HepG2 (cell line): ENCODE data around the gene NIPSNAP3A. TPM values are rescaled to one million over a fixed set of nuclear protein-coding genes. Genes with fewer than 3 reads are reported as not detected.

Experiments
- ATAC-seq: fragments of 200-7000 bp; cut with Tn5 transposase; 3 replicates; pipeline ENCODE4 v1.9.1; 2020; ENCODE audit warnings: mild to moderate bottlenecking, moderate library complexity
- BruUV-seq: library from RNA; stranded (reverse); fragments of 400-500 nt; replicated peaks from 2 replicates; lab custom pipeline; 2021; lab: Mats Ljungman, UMichigan
- CTCF ChIA-PET: fragments of 300-600 bp; formaldehyde crosslinking; extraction: SDS; loops from one replicate; lab custom pipeline; 2021; ENCODE audit warnings: low total read pairs, inconsistent platforms, low intra/inter-chr PET ratio; lab: Yijun Ruan, JAX
- POLR2A ChIA-PET: fragments of 350-600 bp; sonication (Branson Sonifier 250); formaldehyde crosslinking; loops from one replicate; lab custom pipeline; 2020; ENCODE audit warnings: antibody characterized with exemption, inconsistent platforms; lab: Yijun Ruan, JAX
- DNase-seq: peaks from one replicate; pipeline ENCODE4 v3.0.0-alpha.2; 2015; ENCODE audit warnings: low spot score
- FAIRE-seq: peaks from 3 replicates; lab custom pipeline; 2011; peaks lifted over from hg19 to GRCh38; lab: Jason Lieb, UNC
- H2AFZ ChIP-seq: one replicate; pipeline ENCODE4 v1.6.1; 2011; ENCODE audit warnings: low read length, inconsistent platforms
- H3K27ac ChIP-seq: fragments of 300-600 bp; 3 replicates; pipeline ENCODE4 v1.8.0; 2011; ENCODE audit warnings: mixed run types, mild to moderate bottlenecking, mixed read lengths, low read length, inconsistent platforms; ENCODE audit not compliant: insufficient read depth; ENCODE audit errors: extremely low read length
- H3K27me3 ChIP-seq, 2 experiments: fragments of 200-600 bp in 1 of 2; 2 replicates in 1 of 2; 3 replicates in 1 of 2; pipeline versions ENCODE4 v1.6.0 to v1.8.0; 2011; ENCODE audit warnings: low read length in 2 of 2, mild to moderate bottlenecking in 2 of 2, moderate library complexity in 2 of 2, inconsistent platforms in 1 of 2; ENCODE audit not compliant: insufficient read depth in 2 of 2, control insufficient read depth in 1 of 2
- H3K36me3 ChIP-seq, 2 experiments: fragments of 200-600 bp in 1 of 2; replicated peaks in 1 of 2; 2 replicates in 1 of 2; 3 replicates in 1 of 2; pipeline versions ENCODE4 v1.5.1 to v1.8.0; 2011; ENCODE audit warnings: low read length in 2 of 2, inconsistent platforms in 1 of 2; ENCODE audit not compliant: insufficient read depth in 2 of 2, control insufficient read depth in 1 of 2
- H3K4me1 ChIP-seq: 2 replicates; pipeline ENCODE4 v1.5.1; 2012; ENCODE audit warnings: low read length, inconsistent platforms; ENCODE audit not compliant: insufficient read depth
- H3K4me2 ChIP-seq: 2 replicates; pipeline ENCODE4 v1.6.0; 2011; ENCODE audit warnings: low read depth, low read length, inconsistent platforms
- H3K4me3 ChIP-seq, 3 experiments: fragments of 200-600 bp in 1 of 3; sonication (generic), shearing (Covaris generic) in 1 of 3; replicated peaks in 1 of 3; 2 replicates each; pipeline ENCODE4 v1.5.1; 2011 to 2016; ENCODE audit warnings: low read length in 3 of 3, inconsistent platforms in 2 of 3, low read depth in 2 of 3, mild to moderate bottlenecking in 2 of 3, control low read depth in 1 of 3, mixed read lengths in 1 of 3; ENCODE audit not compliant: insufficient read depth in 1 of 3
- H3K79me2 ChIP-seq: one replicate; pipeline ENCODE4 v1.6.1; 2011; ENCODE audit warnings: low read length, inconsistent platforms; ENCODE audit not compliant: insufficient read depth
- H3K9ac ChIP-seq: 2 replicates; pipeline ENCODE4 v1.6.0; 2011; ENCODE audit warnings: mild to moderate bottlenecking, low read depth, low read length, inconsistent platforms; ENCODE audit not compliant: insufficient read depth
- H3K9me3 ChIP-seq: 2 replicates; pipeline ENCODE4 v1.5.1; 2012; ENCODE audit warnings: mild to moderate bottlenecking, low read length
- H4K20me1 ChIP-seq: 2 replicates; pipeline ENCODE4 v1.6.0; 2011; ENCODE audit warnings: inconsistent platforms, mild to moderate bottlenecking, low read length, moderate library complexity; ENCODE audit not compliant: insufficient read depth
- ATM ChIP-seq: fragments of 450-650 bp; IDR thresholded peaks from 2 replicates; pipeline ENCODE4 v1.7.1; 2017; ENCODE audit warnings: mild to moderate bottlenecking, borderline replicate concordance
- CBX1 ChIP-seq: IDR thresholded peaks from one replicate; pipeline ENCODE4 v1.6.1; 2016; ENCODE audit warnings: antibody characterized with exemption, low read depth
- HNRNPLL ChIP-seq: fragments of 200-400 bp; formaldehyde crosslinking; IDR thresholded peaks from 2 replicates; pipeline ENCODE4 v1.6.1; 2017; ENCODE audit warnings: mild to moderate bottlenecking, low read depth, low read length; ENCODE audit not compliant: poor library complexity, severe bottlenecking
- MED1 ChIP-seq: sonication (generic); formaldehyde crosslinking; IDR thresholded peaks from 2 replicates; pipeline ENCODE4 v1.4.0; 2020; ENCODE audit warnings: missing genetic modification reagents
- MYC ChIP-seq: sonication (generic); formaldehyde crosslinking; IDR thresholded peaks from 2 replicates; pipeline ENCODE4 v1.9.0; 2021; ENCODE audit warnings: missing genetic modification reagents, borderline replicate concordance
- PRDM15 ChIP-seq: sonication (generic); formaldehyde crosslinking; IDR thresholded peaks from 2 replicates; pipeline ENCODE4 v1.4.0; 2020; ENCODE audit warnings: missing genetic modification reagents
- SNAPC5 ChIP-seq: sonication (generic); formaldehyde crosslinking; IDR thresholded peaks from 2 replicates; pipeline ENCODE4 v1.8.1; 2023; ENCODE audit warnings: mild to moderate bottlenecking, missing genetic modification reagents, borderline replicate concordance
- TCF7 ChIP-seq: sonication (generic); IDR thresholded peaks from 2 replicates; pipeline ENCODE4 v1.6.1; 2016; ENCODE audit warnings: antibody characterized with exemption, low read depth
- ZBTB3 ChIP-seq: sonication (generic); formaldehyde crosslinking; IDR thresholded peaks from 2 replicates; pipeline ENCODE4 v1.4.0; 2020; ENCODE audit warnings: low read depth, mild to moderate bottlenecking, moderate library complexity, missing genetic modification reagents, borderline replicate concordance
- ZNF121 ChIP-seq: sonication (generic); formaldehyde crosslinking; IDR thresholded peaks from 2 replicates; pipeline ENCODE4 v1.5.0; 2020; ENCODE audit warnings: mild to moderate bottlenecking, missing genetic modification reagents
- ZNF878 ChIP-seq: sonication (generic); formaldehyde crosslinking; IDR thresholded peaks from 2 replicates; pipeline ENCODE4 v1.8.1; 2023; ENCODE audit warnings: mild to moderate bottlenecking, missing genetic modification reagents, moderate library complexity
- whole genome bisulfite sequencing: methylation state at CpG from one replicate; pipeline ENCODE4 v1.1.6; 2017; ENCODE audit warnings: low lambda C conversion rate; 5-methylcytosine and 5-hydroxymethylcytosine counted together
- in situ Hi-C: cut with HindIII; loops from 2 replicates; pipeline ENCODE4 v1.10.0; 2017; ENCODE audit warnings: low pct_unique_long_range_greater_than_20kb; ENCODE audit not compliant: extremely low pct_ligation_motif_present
- intact Hi-C: fragments of 100-400 bp; cut with micrococcal nuclease; formaldehyde crosslinking; loops from one replicate; pipeline ENCODE4 v1.10.0; 2022; ENCODE audit not compliant: unreplicated experiment
- polyA plus RNA-seq, 8 experiments: library from polyadenylated mRNA; depleted of rRNA in 3 of 8; stranded (reverse) in 7 of 8; unstranded in 1 of 8; fragments of >200 nt; fragmentation: Illumina TruSeq in 4 of 8; extraction: Trizol in 4 of 8; gene quantifications; 2 replicates each; pipeline versions ENCODE4 v1.2.1 to v1.2.3, GENCODE V29; 2011 to 2016; ENCODE audit warnings: low read depth in 4 of 8, missing spikeins in 1 of 8, mixed read lengths in 1 of 8; ENCODE audit not compliant: insufficient read depth in 1 of 8
- total RNA-seq, 5 experiments: library from RNA; depleted of rRNA; stranded (reverse); fragments of >200 nt; fragmentation: Illumina TruSeq; extraction: Trizol; gene quantifications; 2 replicates each; pipeline ENCODE4 v1.2.3, GENCODE V29; 2016; ENCODE audit warnings: low read depth in 1 of 5
- TF ChIP-seq, protein P1 (sequence below): sonication (generic); formaldehyde crosslinking; IDR thresholded peaks from 2 replicates; pipeline ENCODE4 v1.8.0; 2023; ENCODE audit warnings: mild to moderate bottlenecking, missing genetic modification reagents
- TF ChIP-seq, protein P2 (sequence below): sonication (generic); formaldehyde crosslinking; conservative IDR thresholded peaks from 2 replicates; pipeline ENCODE4 v1.8.0; 2022; ENCODE audit warnings: mild to moderate bottlenecking, moderate library complexity, missing genetic modification reagents

The NIPSNAP3A gene
- total and polyA plus RNA-seq, 2 of the 13 experiments (the other 11 are each of a cell fraction or from before 2014, with no cell fraction given), result 13.7 to 14.6 TPM

GRCh38 chr9:104725014-104725413, 22.5 kb upstream of the NIPSNAP3A start:
- CTCF ChIA-PET, result no interaction called here
- no peaks in the 10 kb centered on the region for H3K36me3 ChIP-seq

More at GRCh38 chr9:104725014-104725413, 22.5 kb upstream of the NIPSNAP3A start:
- H3K9ac ChIP-seq, result no peak overlapping the region
- no peak overlapping the region for H3K4me2 ChIP-seq
- TF ChIP-seq MYC (no peak), SNAPC5 (CRISPR knock-in tag) (no peak), CBX1 (no peak), ATM (no peak), TCF7 (no peak), ZNF878 (CRISPR knock-in tag) (no peak), HNRNPLL (no peak), PRDM15 (no peak), ZNF121 (CRISPR knock-in tag) (no peak), MED1 (CRISPR knock-in tag) (no peak), ZBTB3 (CRISPR knock-in tag) (no peak)
- TF ChIP-seq, protein P1, sequence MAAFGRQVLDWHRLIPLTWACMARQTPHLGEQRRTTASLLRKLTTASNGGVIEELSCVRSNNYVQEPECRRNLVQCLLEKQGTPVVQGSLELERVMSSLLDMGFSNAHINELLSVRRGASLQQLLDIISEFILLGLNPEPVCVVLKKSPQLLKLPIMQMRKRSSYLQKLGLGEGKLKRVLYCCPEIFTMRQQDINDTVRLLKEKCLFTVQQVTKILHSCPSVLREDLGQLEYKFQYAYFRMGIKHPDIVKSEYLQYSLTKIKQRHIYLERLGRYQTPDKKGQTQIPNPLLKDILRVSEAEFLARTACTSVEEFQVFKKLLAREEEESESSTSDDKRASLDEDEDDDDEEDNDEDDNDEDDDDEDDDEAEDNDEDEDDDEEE (CRISPR knock-in tag), result no peak
- TF ChIP-seq, protein P2, sequence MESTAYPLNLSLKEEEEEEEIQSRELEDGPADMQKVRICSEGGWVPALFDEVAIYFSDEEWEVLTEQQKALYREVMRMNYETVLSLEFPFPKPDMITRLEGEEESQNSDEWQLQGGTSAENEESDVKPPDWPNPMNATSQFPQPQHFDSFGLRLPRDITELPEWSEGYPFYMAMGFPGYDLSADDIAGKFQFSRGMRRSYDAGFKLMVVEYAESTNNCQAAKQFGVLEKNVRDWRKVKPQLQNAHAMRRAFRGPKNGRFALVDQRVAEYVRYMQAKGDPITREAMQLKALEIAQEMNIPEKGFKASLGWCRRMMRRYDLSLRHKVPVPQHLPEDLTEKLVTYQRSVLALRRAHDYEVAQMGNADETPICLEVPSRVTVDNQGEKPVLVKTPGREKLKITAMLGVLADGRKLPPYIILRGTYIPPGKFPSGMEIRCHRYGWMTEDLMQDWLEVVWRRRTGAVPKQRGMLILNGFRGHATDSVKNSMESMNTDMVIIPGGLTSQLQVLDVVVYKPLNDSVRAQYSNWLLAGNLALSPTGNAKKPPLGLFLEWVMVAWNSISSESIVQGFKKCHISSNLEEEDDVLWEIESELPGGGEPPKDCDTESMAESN (CRISPR knock-in tag), result no peak
- no peak overlapping the region for H3K4me3 ChIP-seq
- H3K79me2 ChIP-seq, result no peaks in the 10 kb centered on the region
- in situ Hi-C loops (no loop called here), intact Hi-C loops (no loop called here)
- H3K4me1 ChIP-seq, result no peaks in the 10 kb centered on the region
- ATAC-seq (no peak), DNase-seq (no peak), FAIRE-seq (no peak)
- POLR2A ChIA-PET, result no interaction called here
- H3K27ac ChIP-seq, result no peak overlapping the region
- H3K9me3 ChIP-seq, result no peaks in the 10 kb centered on the region
- no peaks in the 10 kb centered on the region for H3K27me3 ChIP-seq
- WGBS, result 54% methylated on average over 4 of the region's 5 CpGs
- BruUV-seq, result no TSS peak
- no peaks in the 10 kb centered on the region for H4K20me1 ChIP-seq
- H2AFZ ChIP-seq, result no peak overlapping the region
